ENCODE measurements around the gene NFATC2.

The NFATC2 gene

DNA sequence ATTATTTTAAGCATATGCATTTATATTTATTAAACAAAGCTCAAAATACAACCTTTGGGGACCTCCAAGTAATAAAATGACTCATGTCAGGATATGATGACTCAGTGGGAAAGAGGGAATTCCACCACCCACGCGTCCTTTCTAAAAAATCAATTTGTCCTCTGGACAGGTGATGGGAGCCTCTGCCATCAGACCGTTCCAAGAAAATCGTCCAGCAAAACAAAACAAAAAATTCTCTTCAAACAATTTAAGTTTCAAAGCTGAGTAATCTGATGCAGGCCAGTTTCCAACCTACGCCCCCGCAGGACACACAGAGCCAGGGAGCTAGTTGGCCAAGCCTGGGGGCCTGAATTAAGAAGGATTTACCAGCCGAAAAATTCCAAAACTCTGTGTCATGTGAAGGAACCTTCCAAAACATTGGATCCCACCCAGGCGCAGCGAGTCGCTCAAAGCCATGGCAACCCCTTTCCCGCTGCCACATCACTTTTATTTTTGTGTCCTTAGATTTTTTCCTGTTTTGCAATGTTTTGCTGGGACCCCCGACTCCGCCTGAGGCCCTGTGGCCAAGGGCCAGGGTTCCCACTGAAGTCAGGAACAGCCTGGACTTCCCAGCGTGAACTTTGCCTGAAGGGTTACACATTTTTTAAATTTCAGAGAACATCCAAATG is 95.3 kb downstream of the NFATC2 start:
- no peak for DNase-seq

DNA sequence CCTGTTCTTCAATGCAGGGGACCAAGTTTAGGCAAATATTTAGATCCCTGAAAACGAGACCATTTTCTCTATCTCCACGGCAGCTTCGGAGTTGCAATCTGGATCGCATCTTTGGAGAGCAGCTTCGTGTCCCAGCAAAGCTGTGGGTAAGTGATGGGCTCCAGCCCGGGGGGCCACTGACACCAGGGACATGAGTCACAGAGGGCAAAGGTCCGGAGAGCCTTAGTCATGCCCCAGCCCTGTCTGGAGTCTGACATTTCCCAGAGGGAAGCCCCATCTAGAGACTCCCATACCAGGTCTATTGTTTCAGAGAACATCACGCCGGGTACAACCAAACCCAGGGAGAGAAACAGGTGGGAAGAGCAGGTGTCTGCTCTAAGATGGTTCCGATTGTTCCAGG is 95.9 kb downstream of the NFATC2 start:
- DNase-seq: no peak

DNA sequence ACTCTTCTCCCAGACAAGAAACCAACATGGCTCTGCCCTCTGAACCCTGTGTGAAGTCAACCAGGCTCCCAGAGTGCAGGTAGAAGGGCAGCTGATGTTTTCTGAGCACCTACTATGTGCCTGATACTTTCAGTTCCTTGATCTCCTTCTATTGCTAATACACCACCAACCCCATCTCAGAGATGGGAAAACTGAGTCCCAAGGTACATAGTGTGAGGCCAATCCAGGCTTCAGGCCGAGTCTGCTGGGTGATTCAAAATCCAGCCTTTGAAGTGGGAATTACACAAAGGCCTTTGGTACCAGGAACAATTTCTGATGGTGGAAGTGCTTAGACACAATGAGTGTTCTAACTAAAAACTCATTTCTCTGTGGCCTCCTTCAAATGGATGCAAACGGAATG is 96.3 kb downstream of the NFATC2 start:
- DNase-seq: no peak

DNA sequence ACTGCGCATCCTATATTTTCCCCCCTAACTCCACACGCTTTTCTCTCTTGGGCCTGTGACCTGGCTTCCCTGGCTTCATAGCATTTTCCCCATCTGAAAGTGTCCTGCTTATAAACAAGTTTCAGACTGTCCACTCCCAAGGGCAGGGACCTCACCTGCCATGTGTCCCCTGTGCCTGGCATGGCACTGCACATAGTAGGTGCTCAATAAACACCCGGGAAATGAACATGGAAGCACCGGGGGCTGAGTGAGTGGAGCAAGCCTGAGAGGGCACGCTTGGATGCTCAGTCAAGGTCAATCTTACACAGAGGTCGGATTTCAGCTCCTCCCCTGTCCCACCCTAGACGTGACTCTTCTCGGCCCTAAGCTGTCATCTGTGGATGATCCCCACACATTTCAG is 96.9 kb downstream of the NFATC2 start:
- no peak for DNase-seq

DNA sequence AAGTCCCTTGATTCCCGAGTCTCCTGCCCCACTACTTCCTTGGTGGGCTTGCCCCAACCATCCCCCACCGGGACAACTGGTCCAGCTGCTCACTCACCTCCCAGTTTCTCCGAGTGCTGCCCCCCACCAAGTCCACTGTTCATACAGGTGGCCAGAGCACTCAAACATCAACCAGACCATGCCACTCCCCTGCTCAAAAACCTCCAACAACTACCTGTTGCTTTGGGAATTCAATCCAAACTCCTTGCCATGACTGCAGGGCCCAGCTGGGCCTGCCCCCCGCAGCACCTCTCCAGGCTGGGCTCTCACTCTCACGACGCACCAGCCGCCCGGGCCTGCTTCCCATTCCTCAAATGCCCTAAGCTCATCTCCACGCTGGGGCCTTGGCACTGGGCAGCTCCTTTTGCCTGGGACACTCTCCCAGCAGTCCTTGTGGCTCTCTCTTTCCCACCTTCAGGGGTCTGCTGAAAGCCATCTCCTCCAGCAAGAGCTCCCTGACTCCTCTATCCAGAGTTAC is 97.5 kb downstream of the NFATC2 start:
- no peak for DNase-seq

DNA sequence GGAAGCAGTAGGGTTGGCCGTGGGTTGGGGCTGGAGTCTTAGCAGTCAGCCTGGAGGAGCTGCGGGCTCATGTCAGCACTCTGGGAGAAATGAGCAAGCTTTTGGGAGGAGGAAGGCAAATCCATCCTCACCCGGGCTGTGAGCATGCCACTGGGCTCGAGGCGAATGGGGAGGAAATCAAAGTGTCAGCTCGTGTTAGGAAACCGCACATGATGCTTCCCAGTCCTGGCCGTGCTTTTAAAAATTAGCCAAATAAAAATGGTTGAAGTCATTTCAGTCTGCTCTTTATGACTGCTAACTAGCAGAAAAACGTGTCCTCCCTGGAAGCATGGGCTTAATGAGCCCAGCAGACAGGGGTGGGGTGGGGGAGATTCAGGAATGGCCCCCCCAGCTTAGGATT is 98.1 kb downstream of the NFATC2 start:
- DNase-seq: no peak

DNA sequence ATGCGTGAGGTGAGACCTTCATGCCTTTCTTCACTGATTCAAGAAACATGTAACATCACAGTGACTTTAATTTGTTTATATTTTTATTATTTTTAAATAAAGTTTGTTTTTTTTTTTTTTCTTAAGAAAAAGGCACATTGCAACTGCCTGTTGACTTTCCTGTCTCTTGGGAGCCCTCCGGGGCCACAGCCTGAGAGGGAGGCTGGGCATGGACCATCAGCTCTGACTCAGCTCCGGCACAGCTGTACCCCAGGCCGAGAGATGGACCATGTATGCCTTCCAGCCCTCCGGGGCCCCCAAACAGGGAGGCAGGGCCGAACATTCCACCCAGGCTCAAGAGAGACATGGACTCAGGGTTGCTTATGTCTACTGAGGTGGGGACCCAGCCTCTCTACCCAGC is 99.9 kb downstream of the NFATC2 start:
- DNase-seq: no peak

DNA sequence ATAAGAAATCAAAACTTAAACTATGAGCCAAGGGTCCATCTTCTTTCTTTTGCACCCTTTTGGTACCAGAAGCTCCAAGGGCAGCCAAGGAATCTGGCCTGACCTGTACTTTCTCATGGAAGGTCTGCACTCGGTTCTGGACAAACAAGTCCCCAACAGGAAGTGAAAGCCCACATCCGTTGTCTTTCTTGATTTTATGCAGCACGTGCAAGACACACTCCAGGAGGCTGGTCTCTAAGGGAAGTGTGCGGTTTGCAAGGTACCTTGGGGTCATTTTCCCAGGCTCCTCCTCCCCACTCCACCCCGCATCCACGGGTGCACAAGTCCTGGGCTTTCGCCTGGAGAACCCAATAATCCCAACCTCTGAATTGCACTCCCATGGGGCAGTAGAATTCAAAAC is 101.9 kb downstream of the NFATC2 start:
- no peak for DNase-seq

DNA sequence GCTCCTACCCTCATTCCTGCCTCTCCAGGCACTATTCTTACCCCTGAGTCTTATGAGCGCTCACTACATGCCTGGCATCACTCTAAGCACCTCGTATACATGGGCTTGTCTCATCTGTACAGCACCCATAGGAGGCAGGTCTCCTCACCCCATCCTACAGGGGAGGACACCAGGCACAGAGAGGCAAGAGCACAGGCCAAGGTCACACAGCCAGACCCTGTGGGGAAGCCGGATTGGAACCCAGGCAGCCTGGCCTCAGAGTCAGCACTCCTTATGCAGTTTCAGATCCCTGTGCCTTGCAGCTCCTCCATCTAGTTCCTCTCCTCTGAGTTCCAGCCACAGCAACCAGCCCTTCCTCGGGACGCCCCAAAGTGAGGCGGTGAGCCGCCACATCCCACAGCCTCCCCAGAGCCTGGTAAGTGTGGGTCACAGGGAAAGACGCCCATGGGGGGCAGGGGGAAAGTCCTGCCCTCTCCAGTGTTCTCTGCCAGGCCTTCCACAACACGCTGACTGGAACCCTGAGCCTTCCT is 103.3 kb downstream of the NFATC2 start:
- no peak for DNase-seq

DNA sequence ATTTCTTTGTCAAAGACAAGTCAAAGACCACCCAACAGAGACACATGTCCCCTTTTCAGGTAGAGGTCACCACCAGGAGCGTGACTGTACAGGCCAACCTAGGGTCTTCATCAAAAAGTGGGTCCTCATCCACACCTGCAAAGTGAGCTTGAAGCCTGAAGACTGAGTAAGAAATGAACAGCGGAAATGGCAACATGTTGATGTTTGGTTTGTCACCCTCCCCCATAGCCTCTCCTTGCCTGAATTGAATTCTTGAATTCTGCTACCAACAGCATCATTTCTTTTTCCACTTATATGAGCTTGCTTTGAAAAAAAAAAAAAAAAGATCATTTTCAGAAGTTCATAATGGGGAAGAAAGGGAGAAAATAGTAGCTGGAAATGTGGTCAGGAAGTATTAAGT is 104.4 kb downstream of the NFATC2 start:
- no peak for DNase-seq

DNA sequence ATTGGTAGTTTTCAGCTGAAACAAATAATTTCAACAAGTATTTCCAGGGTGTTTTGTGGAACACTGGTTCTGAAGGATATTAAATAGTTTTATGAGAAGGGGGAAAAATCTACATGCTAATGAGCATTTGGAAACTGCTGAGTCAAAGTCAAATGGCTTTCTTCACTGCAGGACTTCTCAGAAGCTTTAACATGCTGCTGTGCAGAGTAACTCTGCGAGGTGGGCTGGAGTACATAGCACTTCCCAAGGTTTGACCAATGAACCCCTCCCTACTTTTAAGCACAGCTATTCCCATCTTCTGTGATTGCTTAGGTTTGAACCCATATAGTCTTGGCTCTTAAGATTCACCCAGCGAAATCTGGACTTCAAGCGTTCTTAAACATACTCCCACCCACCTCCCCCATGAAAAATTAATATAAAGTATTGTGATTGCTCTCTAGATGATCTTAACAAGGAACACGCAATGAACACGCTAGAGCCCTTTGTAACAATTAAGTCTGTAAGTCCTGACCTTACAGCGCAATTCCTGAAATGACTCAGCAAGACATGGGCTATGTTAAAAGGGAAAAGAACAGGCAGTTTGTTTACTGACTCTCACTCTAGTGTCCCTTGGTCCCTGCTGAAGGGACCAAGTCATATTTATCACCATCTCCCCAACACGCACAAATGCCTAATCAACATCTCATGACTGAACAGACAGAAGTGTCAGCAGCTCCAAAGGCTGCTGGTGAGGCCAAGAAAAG is 105.2 kb downstream of the NFATC2 start:
- DNase-seq: no peak

DNA sequence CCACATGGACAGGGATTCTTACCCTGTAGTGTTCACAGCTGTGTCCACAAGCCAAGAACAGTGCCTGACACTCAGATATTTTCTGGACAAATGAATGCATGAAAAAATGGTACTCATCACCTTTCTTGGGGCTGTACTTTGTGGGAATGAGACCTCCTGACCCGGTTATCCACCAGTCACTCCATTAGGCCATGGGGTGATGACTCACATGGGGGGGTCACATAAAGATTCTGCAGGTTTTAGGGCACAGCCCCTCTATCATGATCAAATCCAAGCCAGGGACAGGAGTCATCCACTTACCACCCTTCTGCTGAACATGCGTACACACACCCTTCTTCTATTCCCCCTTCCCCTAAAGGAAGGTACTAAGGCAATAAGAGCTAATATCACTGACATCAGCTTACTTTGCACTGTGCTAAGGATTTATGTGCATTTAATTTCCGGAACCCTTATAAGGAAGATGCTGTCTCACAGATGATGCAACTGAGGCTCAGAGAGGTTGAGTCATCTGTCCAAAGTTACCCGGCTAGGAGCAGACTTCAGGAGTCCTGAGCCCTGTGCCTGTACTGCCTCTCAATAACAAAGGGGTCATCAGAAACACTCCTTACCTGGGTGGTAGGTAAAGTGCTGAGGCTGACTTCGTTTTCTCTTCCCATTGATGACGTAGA is 107.8 kb downstream of the NFATC2 start:
- DNase-seq: no peak

DNA sequence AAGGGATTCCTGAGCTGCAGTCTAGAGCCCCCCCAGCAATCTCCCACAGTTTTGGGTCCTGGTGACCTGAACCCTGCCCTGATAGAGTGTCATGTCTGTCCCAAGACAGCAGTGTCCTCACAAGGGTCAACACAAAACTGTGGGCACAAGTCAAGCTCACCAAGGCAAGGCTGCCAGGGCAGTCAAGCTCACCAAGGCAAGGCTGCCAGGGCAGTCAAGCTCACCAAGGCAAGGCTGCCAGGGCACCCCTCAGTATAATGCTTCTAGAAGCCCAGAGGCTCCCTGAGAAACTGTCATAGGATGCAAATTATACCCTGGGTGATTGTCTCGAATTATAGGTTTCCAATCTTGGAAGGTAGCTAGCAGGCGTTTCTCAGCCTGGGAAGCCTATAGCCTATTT is 108.5 kb downstream of the NFATC2 start:
- no peak for DNase-seq

DNA sequence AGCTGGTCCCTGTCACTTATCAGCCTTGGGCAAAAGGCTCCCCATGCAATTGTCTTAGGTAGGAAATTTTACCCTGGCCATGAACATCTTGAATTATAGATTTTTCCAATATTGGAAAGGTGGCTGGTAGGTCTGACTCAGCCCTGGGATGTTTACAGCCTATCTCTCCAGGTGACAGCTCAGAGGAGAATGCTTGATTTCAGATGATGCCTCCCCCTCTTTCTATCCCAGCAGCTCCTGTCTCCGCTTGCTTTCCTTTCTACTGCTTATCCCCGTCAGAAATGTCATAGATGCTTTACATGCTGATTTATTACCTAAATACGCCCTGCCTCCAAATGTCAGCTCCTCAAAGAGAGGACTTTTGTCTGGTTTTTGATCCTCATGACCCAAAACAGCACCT is 109.6 kb downstream of the NFATC2 start:
- DNase-seq: no peak

DNA sequence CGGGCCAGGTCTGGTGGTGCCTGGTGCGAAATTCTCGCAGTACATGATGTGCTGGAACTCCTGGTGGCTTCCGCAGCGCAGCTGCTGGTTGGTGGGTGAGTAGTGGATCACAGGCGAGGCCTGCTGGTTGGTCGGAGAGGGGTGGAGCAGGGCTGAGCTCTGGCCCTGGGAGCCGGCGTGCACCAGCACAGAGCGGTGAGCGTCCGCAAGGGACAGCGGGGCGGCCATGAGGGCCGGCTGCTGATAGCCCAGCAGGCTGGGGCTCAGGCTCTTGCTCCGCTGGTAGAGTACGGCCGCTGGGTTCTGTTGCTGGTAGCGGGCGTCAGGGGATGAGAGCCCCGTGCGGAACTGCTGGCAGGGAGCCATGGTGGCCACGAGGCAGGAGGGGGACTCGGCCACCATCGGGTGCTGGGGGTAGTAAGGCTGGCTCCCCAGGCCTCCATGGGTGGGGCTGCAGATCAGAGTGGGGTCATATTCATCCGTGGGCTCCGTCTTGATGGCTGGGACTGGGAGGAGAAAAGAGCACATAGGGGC is 110.2 kb downstream of the NFATC2 start:
- no peak for DNase-seq

DNA sequence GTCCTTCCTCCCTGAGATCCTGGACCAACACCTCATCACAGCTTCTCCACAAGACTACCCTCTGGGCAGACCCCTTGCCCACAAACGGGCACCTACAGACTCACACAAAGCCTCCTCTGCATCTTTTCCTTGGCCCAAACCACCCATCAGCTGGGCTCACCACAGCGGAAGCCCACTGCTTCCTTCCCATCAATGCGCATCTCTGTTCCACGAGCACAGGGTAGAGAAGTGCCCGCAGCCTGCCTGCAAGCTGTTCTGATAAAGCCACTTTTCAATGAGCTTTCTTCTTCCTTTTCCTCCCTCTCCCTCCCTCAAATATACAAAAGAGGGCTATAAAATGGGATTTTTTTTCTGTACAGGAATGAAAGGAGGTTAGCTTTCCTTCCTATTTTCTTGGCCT is 111.2 kb downstream of the NFATC2 start:
- DNase-seq: no peak

DNA sequence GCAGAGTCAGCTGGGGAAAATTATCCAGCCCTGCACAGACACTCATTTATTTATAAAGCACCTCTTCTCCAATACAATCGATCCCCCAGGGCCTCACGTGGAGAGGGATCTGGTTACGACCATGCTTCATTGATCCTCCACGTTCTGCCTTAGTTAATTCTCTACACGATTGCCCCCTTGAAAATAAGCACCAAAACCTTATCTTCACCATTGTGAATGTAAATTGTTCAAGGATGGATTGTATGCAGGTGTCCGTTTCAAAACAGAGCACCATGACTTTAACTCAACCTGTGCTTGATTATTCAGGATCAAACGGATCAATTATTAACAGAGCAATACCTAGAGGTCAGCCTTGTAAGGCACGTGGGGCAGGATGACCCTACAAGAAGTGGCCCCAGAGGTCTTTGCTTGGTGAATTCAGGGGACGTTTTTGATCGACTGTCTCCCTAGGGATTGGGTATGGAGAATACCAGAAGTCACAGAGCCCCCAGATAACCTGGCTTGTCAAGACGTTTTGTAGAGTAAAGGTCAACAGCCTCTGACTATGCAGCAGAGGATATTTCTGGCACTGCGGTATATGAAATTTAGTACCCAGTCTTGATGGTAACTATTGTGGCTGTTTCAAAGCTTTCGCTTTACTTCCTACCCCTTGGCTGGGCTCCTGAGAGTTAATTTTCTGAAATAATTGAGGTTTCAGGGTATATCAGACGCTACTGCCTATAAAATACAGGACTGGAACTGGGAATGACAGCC is 112.1 kb downstream of the NFATC2 start:
- DNase-seq: no peak

DNA sequence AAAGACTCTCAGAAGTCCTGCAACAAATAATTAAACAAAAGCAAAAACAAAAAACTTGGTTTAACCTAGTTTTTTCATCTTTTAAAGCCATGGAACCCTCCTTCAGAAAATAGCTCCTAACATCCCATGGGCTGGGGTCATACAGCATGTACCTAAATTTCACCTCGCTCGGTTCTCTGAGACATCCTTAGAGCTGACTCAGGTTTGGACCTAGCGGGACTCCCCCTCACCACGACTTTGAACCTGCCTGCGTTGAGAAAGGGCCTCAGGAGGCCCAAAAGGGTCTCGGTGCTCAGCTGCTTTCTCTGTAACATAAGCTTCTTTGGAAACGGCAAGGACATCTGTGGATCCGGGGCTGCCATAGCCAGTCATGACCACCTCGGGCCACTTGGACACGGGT is 112.8 kb downstream of the NFATC2 start:
- DNase-seq: no peak

DNA sequence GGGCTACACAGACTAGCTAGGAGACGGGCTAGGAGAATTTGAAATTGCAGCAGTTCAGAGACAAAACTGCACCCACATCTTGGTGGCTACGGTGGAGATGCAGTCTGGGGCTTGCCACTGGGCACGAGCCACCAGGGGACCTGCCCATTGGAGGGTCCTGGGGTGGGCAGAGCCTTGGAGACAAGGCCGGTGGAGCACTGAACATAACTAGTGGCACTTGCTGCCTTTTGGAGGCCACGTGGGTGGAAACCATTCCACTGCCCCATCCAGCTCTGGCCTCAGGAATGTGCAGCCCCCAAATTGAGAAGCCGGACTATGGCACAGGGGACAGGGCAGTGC is 113.4 kb downstream of the NFATC2 start:
- no peak for DNase-seq

DNA sequence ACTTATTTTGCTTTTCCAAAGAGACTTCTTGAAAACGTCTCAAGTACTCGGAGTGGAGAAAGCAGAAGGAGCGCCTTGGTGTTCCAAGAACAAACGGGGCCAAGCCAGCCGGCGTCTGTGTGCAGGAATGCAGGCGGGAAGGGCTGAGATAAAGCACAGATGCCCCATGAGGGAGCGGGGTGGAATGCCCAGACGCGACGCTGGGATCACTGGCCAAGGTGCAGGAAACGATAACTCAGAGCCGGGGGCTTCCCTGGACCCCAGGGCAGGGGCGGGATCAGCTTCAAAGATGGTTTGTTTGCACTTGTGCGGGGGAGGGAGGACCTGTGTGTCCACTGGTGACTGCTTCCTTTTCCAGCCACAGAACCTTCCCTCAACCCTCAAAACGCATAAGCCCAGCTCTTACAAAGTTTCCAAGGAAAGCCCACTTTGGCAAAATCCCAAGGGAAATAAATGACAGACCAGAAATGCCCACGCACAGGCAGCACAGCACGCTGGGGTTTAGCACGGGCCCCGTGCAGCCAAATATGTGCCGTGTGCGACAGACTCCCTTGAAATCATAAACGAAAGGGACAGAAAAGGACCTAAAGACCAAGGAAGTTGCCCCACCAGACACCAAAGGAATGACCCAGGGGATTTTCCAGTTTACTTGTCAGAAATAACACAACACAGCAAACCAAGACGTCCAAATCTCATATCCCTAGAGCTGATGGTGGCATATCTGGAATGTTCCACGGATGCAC is 113.9 kb downstream of the NFATC2 start:
- DNase-seq: no peak

DNA sequence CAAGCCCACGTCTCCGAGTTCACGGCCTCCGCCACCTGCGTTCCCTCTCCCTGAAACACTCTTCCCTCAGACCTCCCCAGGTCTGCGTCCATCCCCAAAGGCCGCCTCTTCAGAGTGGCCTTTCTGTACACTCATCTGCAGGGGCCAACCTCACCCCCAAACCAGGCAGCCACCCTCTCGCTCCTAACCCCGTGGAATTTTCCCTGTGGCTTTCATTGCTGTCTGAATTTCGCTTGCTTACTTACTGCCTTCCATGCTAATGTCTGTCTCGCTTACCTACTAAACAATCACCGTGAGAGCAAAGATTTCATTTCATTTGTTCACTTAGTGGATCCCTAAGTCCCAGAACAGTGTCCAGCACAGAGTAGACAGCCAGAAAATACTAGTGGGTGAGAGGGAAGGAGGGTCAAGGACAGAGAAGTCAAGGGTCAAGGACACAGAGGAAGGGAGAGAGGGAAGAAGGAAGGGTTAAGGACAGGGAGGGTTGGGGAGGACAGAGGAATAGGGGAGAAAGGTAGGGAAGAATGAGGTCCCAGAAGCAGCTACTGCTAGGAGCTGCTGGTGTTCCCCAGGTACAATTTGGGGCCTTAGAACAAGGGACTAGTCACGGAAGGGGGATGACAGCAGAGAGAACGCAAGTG is 114.7 kb downstream of the NFATC2 start:
- no peak for DNase-seq
